Urinary bladder (tissue), 4 donors: ENCODE measurements around the gene MTMR1. TPM values are rescaled to one million over a fixed set of nuclear protein-coding genes. Genes with fewer than 3 reads are reported as not detected.

ENCODE experiments used
- DNase-seq: peaks from one replicate; pipeline ENCODE4 v3.0.0-alpha.2; 2015; ENCODE audit errors: extremely low spot score
- H3K27ac ChIP-seq: one replicate; pipeline ENCODE4 v1.5.1; 2013; ENCODE audit warnings: low read depth, mild to moderate bottlenecking, moderate library complexity
- H3K36me3 ChIP-seq: one replicate; pipeline ENCODE4 v1.6.1; 2013; ENCODE audit warnings: mild to moderate bottlenecking, moderate library complexity; ENCODE audit not compliant: insufficient read depth
- H3K4me1 ChIP-seq: one replicate; pipeline ENCODE4 v1.6.1; 2013; ENCODE audit warnings: mild to moderate bottlenecking, moderate library complexity; ENCODE audit not compliant: insufficient read depth
- H3K4me3 ChIP-seq: one replicate; pipeline ENCODE4 v1.5.1; 2013; ENCODE audit warnings: low read depth, low read length
- WGBS: extraction: QIAGEN DNeasy Blood & Tissue Kit; methylation state at CpG from one replicate; pipeline ENCODE4 v1.1.7; 2013; 5-methylcytosine and 5-hydroxymethylcytosine counted together
- polyA plus RNA-seq: library from polyadenylated mRNA; stranded (reverse); fragments of 200-250 nt; gene quantifications from one replicate; pipeline ENCODE4 v1.2.3, GENCODE V29; 2013
- total RNA-seq: library from RNA; depleted of rRNA; stranded (reverse); fragments of >200 nt; gene quantifications from one replicate; pipeline ENCODE4 v1.2.3, GENCODE V29; 2014
- donor health status: healthy with polysubstance abuse.
- donor health status: healthy.

MTMR1 gene
- total and polyA plus RNA-seq, 2 donors, result 9.8 to 25.5 TPM

GRCh38 chrX:150761176-150761818 lies 68.1 kb downstream of the MTMR1 start:
- Histone ChIP-seq H3K4me3 (no peak overlapping the region), H3K36me3 (peaks cover 2% of the 10 kb centered on the region), H3K27ac (no peak overlapping the region), H3K4me1 (no peaks in the 10 kb centered on the region)
- 57% methylated on average over 7 of the region's 7 CpGs for WGBS
- DNase-seq, result no peak

- Histone ChIP-seq H3K27ac (no peak overlapping the region), H3K4me3 (no peak overlapping the region), H3K4me1 (no peaks in the 10 kb centered on the region), H3K36me3 (peaks cover 2% of the 10 kb centered on the region)
- 58% methylated on average over 8 of the region's 8 CpGs for WGBS
- DNase-seq, result no peak
Measured at GRCh38 chrX:150761819-150762216, 68.6 kb downstream of the MTMR1 start.

GRCh38 chrX:150762258-150763165 lies 69.3 kb downstream of the MTMR1 start:
- DNase-seq, result no peak
- Histone ChIP-seq H3K36me3 (peaks cover 2% of the 10 kb centered on the region), H3K27ac (no peak overlapping the region), H3K4me3 (no peak overlapping the region), H3K4me1 (no peaks in the 10 kb centered on the region)
- 83% methylated on average over 36 of the region's 36 CpGs for WGBS

- Histone ChIP-seq H3K4me3 (no peak overlapping the region), H3K27ac (no peak overlapping the region), H3K4me1 (no peaks in the 10 kb centered on the region), H3K36me3 (peaks cover 2% of the 10 kb centered on the region)
- no peak for DNase-seq
- 87% methylated on average over 13 of the region's 13 CpGs for WGBS
Measured at GRCh38 chrX:150763303-150763797, 70.2 kb downstream of the MTMR1 start.

GRCh38 chrX:150763810-150764209 lies 70.6 kb downstream of the MTMR1 start:
- H3K4me1 ChIP-seq, result no peaks in the 10 kb centered on the region
- H3K4me3 ChIP-seq, result no peak overlapping the region
- no peak overlapping the region for H3K27ac ChIP-seq
- 85% methylated on average over 9 of the region's 9 CpGs for WGBS
- DNase-seq, result no peak
- peaks cover 1% of the 10 kb centered on the region for H3K36me3 ChIP-seq

GRCh38 chrX:150765237-150765636 lies 72.0 kb downstream of the MTMR1 start:
- H3K4me3 ChIP-seq, result no peak overlapping the region
- no peaks in the 10 kb centered on the region for H3K36me3 ChIP-seq
- H3K27ac ChIP-seq, result no peak overlapping the region
- H3K4me1 ChIP-seq, result no peaks in the 10 kb centered on the region
- DNase-seq, result no peak
- WGBS, result 86% methylated on average over 9 of the region's 9 CpGs

GRCh38 chrX:150765782-150766350 lies 72.7 kb downstream of the MTMR1 start:
- no peak for DNase-seq
- H3K4me3 ChIP-seq, result no peak overlapping the region
- H3K36me3 ChIP-seq, result no peaks in the 10 kb centered on the region
- 85% methylated on average over 19 of the region's 19 CpGs for WGBS
- H3K4me1 ChIP-seq, result no peaks in the 10 kb centered on the region
- H3K27ac ChIP-seq, result no peak overlapping the region

GRCh38 chrX:150766351-150767044 lies 73.3 kb downstream of the MTMR1 start:
- WGBS, result 80% methylated on average over 13 of the region's 13 CpGs
- no peak overlapping the region for H3K4me3 ChIP-seq
- no peaks in the 10 kb centered on the region for H3K36me3 ChIP-seq

GRCh38 chrX:150767045-150767395 lies 73.8 kb downstream of the MTMR1 start:
- DNase-seq, result no peak
- Histone ChIP-seq H3K4me3 (no peak overlapping the region), H3K36me3 (no peaks in the 10 kb centered on the region), H3K27ac (no peak overlapping the region), H3K4me1 (no peaks in the 10 kb centered on the region)
- WGBS, result 59% methylated on average over 9 of the region's 9 CpGs

More at GRCh38 chrX:150766351-150767044, 73.3 kb downstream of the MTMR1 start:
- Histone ChIP-seq H3K4me1 (no peaks in the 10 kb centered on the region), H3K27ac (no peak overlapping the region)
- no peak for DNase-seq

- H3K4me3 ChIP-seq, result no peak overlapping the region
- no peak overlapping the region for H3K27ac ChIP-seq
- no peaks in the 10 kb centered on the region for H3K36me3 ChIP-seq
- H3K4me1 ChIP-seq, result no peaks in the 10 kb centered on the region
- WGBS, result 77% methylated on average over 17 of the region's 17 CpGs
- DNase-seq, result no peak
Measured at GRCh38 chrX:150767475-150768131, 74.4 kb downstream of the MTMR1 start.

- 73% methylated on average over 10 of the region's 10 CpGs for WGBS
- no peaks in the 10 kb centered on the region for H3K4me1 ChIP-seq
- DNase-seq, result no peak
- H3K27ac ChIP-seq, result no peak overlapping the region
- H3K36me3 ChIP-seq, result no peaks in the 10 kb centered on the region
- no peak overlapping the region for H3K4me3 ChIP-seq
Measured at GRCh38 chrX:150768132-150768485, 74.9 kb downstream of the MTMR1 start.

- WGBS, result 89% methylated on average over 19 of the region's 19 CpGs
- Histone ChIP-seq H3K27ac (no peak overlapping the region), H3K4me1 (no peaks in the 10 kb centered on the region), H3K36me3 (no peaks in the 10 kb centered on the region), H3K4me3 (no peak overlapping the region)
- no peak for DNase-seq
Measured at GRCh38 chrX:150768580-150769190, 75.5 kb downstream of the MTMR1 start.

GRCh38 chrX:150769408-150769807 lies 76.2 kb downstream of the MTMR1 start:
- WGBS, result 92% methylated on average over 13 of the region's 13 CpGs
- Histone ChIP-seq H3K36me3 (no peaks in the 10 kb centered on the region), H3K4me1 (no peaks in the 10 kb centered on the region), H3K27ac (no peak overlapping the region), H3K4me3 (no peak overlapping the region)
- DNase-seq, result no peak
